Adrenal gland (tissue), 12 donors: Measurements from ENCODE around the gene EIPR1. TPM values are rescaled to one million over a fixed set of nuclear protein-coding genes. Genes with fewer than 3 reads are reported as not detected.

Experiments used
- DNase-seq, 7 donors: peaks; one replicate each; pipeline ENCODE4 v3.0.0-alpha.2; 2019 to 2020
- H3K27ac ChIP-seq, 5 donors: fragments of 200-600 bp; sonication (generic) in 4 of 5; 1 replicate in 3 of 5; 2 replicates in 2 of 5; pipeline versions ENCODE4 v1.5.1 to v1.8.0; 2016 to 2020; ENCODE audit warnings: mild to moderate bottlenecking in 1 of 5
- H3K27me3 ChIP-seq: fragments of 200-600 bp; 2 replicates; pipeline ENCODE4 v1.8.0; 2021
- H3K36me3 ChIP-seq, 2 donors: fragments of 200-600 bp; replicated peaks in 1 of 2; 1 replicate in 1 of 2; 2 replicates in 1 of 2; pipeline versions ENCODE4 v1.5.1 to v1.8.0; 2018 to 2022
- H3K4me1 ChIP-seq, 2 donors: fragments of 200-600 bp; replicated peaks in 1 of 2; 1 replicate in 1 of 2; 2 replicates in 1 of 2; pipeline versions ENCODE4 v1.5.1 to v1.8.0; 2018 to 2021
- H3K4me3 ChIP-seq, 4 donors: fragments of 200-600 bp; sonication (generic) in 3 of 4; one replicate each; pipeline ENCODE4 v1.5.1; 2016 to 2018
- H3K9me3 ChIP-seq, 3 donors: fragments of 200-600 bp; sonication (generic) in 1 of 3; replicated peaks in 1 of 3; 1 replicate in 2 of 3; 2 replicates in 1 of 3; pipeline versions ENCODE4 v1.5.1 to v1.8.0; 2016 to 2021
- POLR2A ChIP-seq, 2 donors: fragments of 450-650 bp; IDR thresholded peaks; one replicate each; pipeline ENCODE4 v1.6.1; 2017; ENCODE audit warnings: antibody characterized with exemption in 2 of 2, mild to moderate bottlenecking in 2 of 2, moderate library complexity in 1 of 2
- WGBS, 4 donors: extraction: QIAGEN DNeasy Blood & Tissue Kit in 2 of 4; methylation state at CpG; one replicate each; pipeline versions ENCODE4 v1.1.5 to v1.1.7; 2013 to 2017; 5-methylcytosine and 5-hydroxymethylcytosine counted together
- intact Hi-C, 2 donors: fragments of 100-400 bp; cut with DNase I; formaldehyde crosslinking; loops; one replicate each; pipeline versions ENCODE4 v1.14.1 to v1.15.0; 2022 to 2023
- polyA plus RNA-seq, 3 donors: library from polyadenylated mRNA; stranded (reverse); fragments of 200-250 nt in 2 of 3; fragments of 350-450 nt in 1 of 3; fragmentation: Illumina TruSeq in 1 of 3; extraction: RNeasy Lipid Tissue Mini Kit (QIAGEN cat#74804) in 1 of 3; gene quantifications; one replicate each; pipeline ENCODE4 v1.2.3, GENCODE V29; 2013 to 2014
- total RNA-seq, 9 donors: library from RNA; depleted of rRNA in 4 of 9; stranded (reverse); fragments of >200 nt in 4 of 9; fragments of 120-200 nt in 1 of 9; fragmentation: NEBNext Ultra II Directional in 1 of 9; extraction: Animal tissue kit (Norgen Biotek cat#: 25700) in 1 of 9; gene quantifications; one replicate each; pipeline versions ENCODE4 v1.1.0 to v1.2.4, GENCODE V29; 2013 to 2023
- donor health status: healthy with polysubstance abuse.
- donor health status: Bipolar disorder and iron deficiency.
- donor health status: DM: yes; HTN: yes; CAD: no.
- donor health status: DM: no; HTN: no; CAD: no.
- donor health status: DM: no; HTN: no; CAD: no.
- donor health status: DM: yes; HTN: yes; CAD: no.

Gene EIPR1
- total and polyA plus RNA-seq, 12 donors = 10.3 to 37.9 (median 28.5) TPM

GRCh38 chr2:3139906-3140305 lies 237.7 kb downstream of the EIPR1 start:
- H3K9me3 ChIP-seq = no peaks in the 10 kb centered on the region
- no peak overlapping the region for H3K27ac ChIP-seq
- peak in 1 of 7 donors; percentile 18 for DNase-seq
- intact Hi-C loops = no loop called here
- 87 to 92% (median 88%) methylated on average over 7 of the region's 7 CpGs for WGBS, 4 donors
- H3K36me3 ChIP-seq = no peaks in the 10 kb centered on the region
- no peak overlapping the region for H3K4me3 ChIP-seq
- no peaks in the 10 kb centered on the region for H3K27me3 ChIP-seq
- H3K4me1 ChIP-seq = peaks cover 0 to 17% of the 10 kb centered on the region in 2 donors
- TF ChIP-seq POLR2A (IDR thresholded peaks at IDR 0.05) = no peak

Other genes with a start within 250 kb of the EIPR1 start
- 100 to 1,000 TPM in 4 of 9 donors, 10 to 100 TPM in 5; 58.3 to 148 (median 97.6) TPM for gene TRAPPC12, start 1.9 kb upstream of the EIPR1 start, total RNA-seq
- 100 to 1,000 TPM in 2 of 3 donors, 10 to 100 TPM in 1; 70.1 to 334 (median 254) TPM for gene TRAPPC12, start 1.9 kb upstream of the EIPR1 start, polyA plus RNA-seq
- gene ADI1, start 141.7 kb upstream of the EIPR1 start, total RNA-seq = 100 to 1,000 TPM in 5 of 9 donors, 10 to 100 TPM in 4; 79.6 to 147 (median 109) TPM
- gene ADI1, start 141.7 kb upstream of the EIPR1 start, polyA plus RNA-seq = 100 to 1,000 TPM in 1 of 3 donors, 10 to 100 TPM in 2; 50.0 to 160 (median 64.3) TPM
- gene RNASEH1, start 180.5 kb upstream of the EIPR1 start, total RNA-seq = 10 to 100 TPM in 8 of 9 donors, 1 to 10 TPM in 1; 7.0 to 27.6 (median 17.7) TPM
- 10 to 100 TPM in 1 of 3 donors, 1 to 10 TPM in 2; 4.5 to 25.6 (median 9.7) TPM for gene RNASEH1, start 180.5 kb upstream of the EIPR1 start, polyA plus RNA-seq
- gene RPS7, start 197.4 kb upstream of the EIPR1 start, total RNA-seq = 1,000 to 10,000 TPM in 5 of 9 donors, 100 to 1,000 TPM in 4; 815 to 2,720 (median 1,452) TPM
- gene RPS7, start 197.4 kb upstream of the EIPR1 start, polyA plus RNA-seq = 1,000 to 10,000 TPM; 1,199 to 2,655 (median 1,714) TPM
- 100 to 1,000 TPM in 2 of 9 donors, 10 to 100 TPM in 7; 21.9 to 132 (median 60.1) TPM for gene COLEC11, start 217.3 kb upstream of the EIPR1 start, total RNA-seq
- gene COLEC11, start 217.3 kb upstream of the EIPR1 start, polyA plus RNA-seq = 100 to 1,000 TPM in 2 of 3 donors, 10 to 100 TPM in 1; 16.8 to 155 (median 107) TPM